ENCODE results near the gene LLGL2. TPM values are rescaled to one million over a fixed set of nuclear protein-coding genes. Genes with fewer than 3 reads are reported as not detected.
A peak's percentile ranks its signal among the peaks of the same experiment; 100 is the strongest.

The LLGL2 gene
- total RNA-seq, 1 donor from 2014 or later: 90.6 TPM

- no peak overlapping the region for H3K4me3 Mint-ChIP-seq
- no peak for DNase-seq (ENCODE audit: extremely low spot score, unreplicated experiment)
- no peaks in the 10 kb centered on the region for H3K9me3 Mint-ChIP-seq
- H3K4me1 Mint-ChIP-seq (ENCODE audit: unreplicated experiment): no peaks in the 10 kb centered on the region
- no peaks in the 10 kb centered on the region for H3K36me3 Mint-ChIP-seq
- TF ChIP-seq, protein P1, sequence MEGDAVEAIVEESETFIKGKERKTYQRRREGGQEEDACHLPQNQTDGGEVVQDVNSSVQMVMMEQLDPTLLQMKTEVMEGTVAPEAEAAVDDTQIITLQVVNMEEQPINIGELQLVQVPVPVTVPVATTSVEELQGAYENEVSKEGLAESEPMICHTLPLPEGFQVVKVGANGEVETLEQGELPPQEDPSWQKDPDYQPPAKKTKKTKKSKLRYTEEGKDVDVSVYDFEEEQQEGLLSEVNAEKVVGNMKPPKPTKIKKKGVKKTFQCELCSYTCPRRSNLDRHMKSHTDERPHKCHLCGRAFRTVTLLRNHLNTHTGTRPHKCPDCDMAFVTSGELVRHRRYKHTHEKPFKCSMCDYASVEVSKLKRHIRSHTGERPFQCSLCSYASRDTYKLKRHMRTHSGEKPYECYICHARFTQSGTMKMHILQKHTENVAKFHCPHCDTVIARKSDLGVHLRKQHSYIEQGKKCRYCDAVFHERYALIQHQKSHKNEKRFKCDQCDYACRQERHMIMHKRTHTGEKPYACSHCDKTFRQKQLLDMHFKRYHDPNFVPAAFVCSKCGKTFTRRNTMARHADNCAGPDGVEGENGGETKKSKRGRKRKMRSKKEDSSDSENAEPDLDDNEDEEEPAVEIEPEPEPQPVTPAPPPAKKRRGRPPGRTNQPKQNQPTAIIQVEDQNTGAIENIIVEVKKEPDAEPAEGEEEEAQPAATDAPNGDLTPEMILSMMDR (conservative IDR thresholded peaks at IDR 0.05): no peak
- no peaks in the 10 kb centered on the region for H3K27me3 Mint-ChIP-seq
- H3K27ac Mint-ChIP-seq: no peak overlapping the region
Observed at GRCh38 chr17:75594499-75595283, 69.2 kb downstream of the LLGL2 start.

DNA sequence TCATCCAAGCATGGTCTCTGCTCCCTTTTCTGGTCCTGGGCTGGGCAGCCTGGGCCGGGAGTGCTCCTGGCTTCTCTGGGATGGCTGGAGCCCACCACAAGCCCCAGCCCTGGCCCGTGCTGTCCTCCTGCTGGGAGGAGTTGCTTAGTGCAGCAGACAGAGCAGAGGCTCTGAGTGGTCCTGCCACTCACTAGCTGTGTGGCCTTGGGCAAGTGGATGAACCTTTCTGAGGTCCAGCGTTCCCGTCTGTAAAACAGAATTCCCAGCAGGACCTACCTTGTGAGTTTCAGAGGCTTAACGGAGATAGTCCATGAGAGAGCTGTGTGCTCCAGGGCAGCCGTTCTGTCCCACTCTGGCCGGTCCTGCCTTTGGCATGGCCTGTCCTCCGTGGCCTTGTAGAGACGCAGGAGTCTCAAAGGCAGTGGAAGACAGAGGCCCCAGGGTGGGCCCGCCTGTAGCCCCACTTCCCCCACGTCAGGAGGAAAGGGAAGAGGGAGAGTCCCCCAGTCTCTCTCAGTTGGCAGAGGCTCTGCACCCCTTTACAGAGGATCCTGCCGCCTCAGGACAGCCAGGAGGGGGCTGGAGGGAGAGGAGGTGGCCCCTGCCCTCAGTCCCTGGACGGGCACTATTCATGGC lies 69.9 kb downstream of the LLGL2 start:
- Mint-ChIP-seq H3K27ac (no peak overlapping the region), H3K27me3 (no peaks in the 10 kb centered on the region), H3K4me1 (ENCODE audit: unreplicated experiment) (no peaks in the 10 kb centered on the region), H3K4me3 (no peak overlapping the region), H3K9me3 (no peaks in the 10 kb centered on the region), H3K36me3 (no peaks in the 10 kb centered on the region)
- no peak for DNase-seq (ENCODE audit: extremely low spot score, unreplicated experiment)
- TF ChIP-seq, protein P1 (conservative IDR thresholded peaks at IDR 0.05): no peak

DNA sequence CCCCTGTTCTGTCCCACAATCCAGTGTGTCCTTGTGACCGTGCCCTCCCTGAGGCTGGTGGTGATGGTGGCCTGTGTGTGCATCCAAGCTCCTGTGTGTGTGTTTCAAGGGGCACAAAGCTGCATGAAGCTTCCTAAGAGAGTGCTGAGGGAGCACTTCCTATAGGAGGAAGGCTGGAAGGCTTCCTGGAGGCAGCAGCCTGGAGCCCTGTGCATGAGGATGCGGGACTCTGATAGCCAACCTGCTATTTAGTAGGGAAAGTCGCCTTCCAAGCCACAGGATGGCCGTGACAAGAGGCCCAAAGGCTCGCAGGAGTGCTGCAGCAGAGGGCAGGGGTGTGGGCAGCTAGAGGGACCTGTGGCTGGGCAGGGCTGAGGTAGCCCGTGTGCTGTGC lies 70.4 kb downstream of the LLGL2 start:
- Mint-ChIP-seq H3K4me1 (ENCODE audit: unreplicated experiment) (no peaks in the 10 kb centered on the region), H3K4me3 (no peak overlapping the region), H3K27ac (no peak overlapping the region), H3K36me3 (no peaks in the 10 kb centered on the region), H3K27me3 (no peaks in the 10 kb centered on the region), H3K9me3 (no peaks in the 10 kb centered on the region)
- DNase-seq (ENCODE audit: extremely low spot score, unreplicated experiment): no peak
- TF ChIP-seq, protein P1 (conservative IDR thresholded peaks at IDR 0.05): no peak

DNA sequence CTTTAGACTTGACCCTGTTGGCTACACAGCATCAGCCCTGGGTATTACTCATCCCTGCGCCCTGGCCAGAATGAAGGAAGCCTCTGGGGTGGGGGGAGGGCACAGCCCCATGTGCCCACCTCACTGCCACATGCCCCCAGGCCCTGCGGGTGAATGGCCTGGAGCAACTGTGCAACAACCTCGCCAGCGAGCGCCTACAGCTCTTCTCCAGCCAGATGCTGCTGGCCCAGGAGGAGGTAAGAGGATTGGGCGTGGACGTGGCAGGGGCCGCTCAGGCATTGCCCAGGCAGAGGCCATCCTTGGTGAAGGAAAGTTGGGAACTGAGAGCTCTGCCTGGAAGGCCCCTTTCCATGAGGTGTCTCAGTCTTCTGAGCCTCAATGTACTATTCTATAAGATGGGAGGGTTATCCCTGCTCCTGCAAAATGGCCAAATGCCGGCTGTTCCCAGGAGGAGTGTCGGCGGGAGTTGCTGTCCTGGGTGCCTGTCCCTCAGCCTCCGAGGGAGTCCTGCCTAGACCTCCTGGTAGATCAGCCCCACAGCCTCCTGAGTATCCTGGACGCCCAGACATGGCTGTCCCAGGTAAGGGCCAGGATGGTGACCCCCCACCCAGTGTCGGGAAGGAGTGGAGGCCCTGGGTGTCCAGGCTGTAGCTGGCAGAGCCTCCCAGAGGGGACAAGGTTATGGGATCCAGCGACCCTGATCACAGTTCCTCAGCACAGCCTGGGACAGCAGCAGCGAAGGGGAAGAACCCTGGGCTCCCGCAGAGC lies 71.0 kb downstream of the LLGL2 start:
- TF ChIP-seq, protein P1 (conservative IDR thresholded peaks at IDR 0.05): no peak
- no peaks in the 10 kb centered on the region for H3K27me3 Mint-ChIP-seq
- no peak for DNase-seq (ENCODE audit: extremely low spot score, unreplicated experiment)

DNA sequence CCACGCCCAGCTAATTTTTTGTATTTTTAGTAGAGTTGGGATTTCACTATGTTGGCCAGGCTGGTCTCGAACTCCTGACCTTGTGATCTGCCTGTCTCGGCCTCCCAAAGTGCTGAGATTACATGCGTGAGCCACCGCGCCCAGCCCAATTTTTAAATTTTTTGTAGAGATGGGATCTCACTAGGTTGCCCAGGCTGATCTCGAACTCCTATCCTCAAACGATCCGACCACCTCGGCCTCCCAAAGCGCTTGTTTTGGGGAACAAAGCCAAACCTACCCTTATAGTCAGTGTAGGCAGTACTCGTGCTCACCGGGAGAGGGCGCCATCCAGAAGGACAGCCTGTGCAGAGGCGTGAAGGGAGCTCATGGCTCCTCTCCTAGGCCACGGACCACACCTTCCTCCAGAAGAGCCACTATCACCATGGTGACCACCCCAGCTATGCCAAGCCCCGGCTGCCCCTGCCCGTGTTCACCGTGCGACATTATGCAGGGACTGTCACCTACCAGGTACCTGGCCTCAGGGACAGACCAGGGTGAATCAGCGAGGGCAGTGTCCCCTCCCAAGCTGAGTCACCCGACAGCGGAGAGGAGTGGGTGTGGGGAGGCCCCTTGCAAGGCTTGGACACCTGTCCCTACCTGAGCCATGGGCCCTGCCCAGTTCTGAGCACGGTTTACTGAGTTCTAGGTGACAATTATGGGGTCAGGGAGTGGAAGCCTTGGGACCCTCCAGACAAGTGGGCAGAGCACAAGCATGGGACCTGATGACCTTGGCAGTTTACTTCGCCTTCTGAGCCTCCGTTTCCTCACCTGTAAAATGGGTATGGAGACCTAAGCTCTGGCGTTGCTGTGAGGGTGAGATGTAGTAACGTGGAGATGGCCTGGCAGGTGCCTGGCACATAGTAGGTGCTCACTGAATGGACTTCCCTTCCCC lies 75.8 kb downstream of the LLGL2 start:
- DNase-seq (ENCODE audit: extremely low spot score, unreplicated experiment): no peak
- Mint-ChIP-seq H3K4me1 (ENCODE audit: unreplicated experiment) (no peaks in the 10 kb centered on the region), H3K27ac (no peak overlapping the region), H3K36me3 (no peaks in the 10 kb centered on the region), H3K9me3 (no peaks in the 10 kb centered on the region), H3K27me3 (no peaks in the 10 kb centered on the region), H3K4me3 (no peak overlapping the region)
- TF ChIP-seq, protein P1 (conservative IDR thresholded peaks at IDR 0.05): peak; percentile 84

More for the DNA sequence above, 71.0 kb downstream of the LLGL2 start:
- H3K4me3 Mint-ChIP-seq: no peak overlapping the region
- H3K9me3 Mint-ChIP-seq: no peaks in the 10 kb centered on the region
- H3K27ac Mint-ChIP-seq: no peak overlapping the region
- H3K4me1 Mint-ChIP-seq (ENCODE audit: unreplicated experiment): no peaks in the 10 kb centered on the region
- H3K36me3 Mint-ChIP-seq: no peaks in the 10 kb centered on the region

Data from type B pancreatic cell (in vitro differentiated cells).